Measurements from ENCODE around the gene TCEAL7. TPM values are rescaled to one million over a fixed set of nuclear protein-coding genes. Genes with fewer than 3 reads are reported as not detected.

The TCEAL7 gene
- total RNA-seq, 1 experiment from 2014 or later, result 4.5 TPM

Other genes starting within 250 kb of the TCEAL7 start
- gene NXF3, start 237.1 kb upstream of the TCEAL7 start, total RNA-seq (2014; rRNA removed; shearing (Covaris generic)), result 1.1 TPM in 1 of 2 replicates, not detected in the other
- gene BEX4, start 115.1 kb upstream of the TCEAL7 start, total RNA-seq (2014; rRNA removed; shearing (Covaris generic)), result 79.2 and 89.6 TPM in 2 replicates
- 125 and 158 TPM in 2 replicates for gene TCEAL8, start 75.1 kb upstream of the TCEAL7 start, total RNA-seq (2014; rRNA removed; shearing (Covaris generic))
- gene TCEAL5, start 53.5 kb upstream of the TCEAL7 start, total RNA-seq (2014; rRNA removed; shearing (Covaris generic)), result 0.37 and 0.66 TPM in 2 replicates
- gene BEX2, start 19.2 kb upstream of the TCEAL7 start, total RNA-seq (2014; rRNA removed; shearing (Covaris generic)), result 45.4 and 49.8 TPM in 2 replicates
- 61.7 and 90.7 TPM in 2 replicates for gene TCEAL9, start 26.3 kb downstream of the TCEAL7 start, total RNA-seq (2014; rRNA removed; shearing (Covaris generic))
- gene BEX3, start 46.3 kb downstream of the TCEAL7 start, total RNA-seq (2014; rRNA removed; shearing (Covaris generic)), result 694 and 703 TPM in 2 replicates
- gene RAB40A, start 189.2 kb downstream of the TCEAL7 start, total RNA-seq (2014; rRNA removed; shearing (Covaris generic)), result 0.10 and 0.52 TPM in 2 replicates